HepG2 (cell line): Measurements from ENCODE around the gene ACP7. TPM values are rescaled to one million over a fixed set of nuclear protein-coding genes. Genes with fewer than 3 reads are reported as not detected.

ENCODE experiments used
- ATF1 ChIP-seq: IDR thresholded peaks from 2 replicates; pipeline ENCODE4 v1.6.1; 2016; ENCODE audit warnings: mild to moderate bottlenecking, control low read depth
- ATF5 ChIP-seq: sonication (generic); formaldehyde crosslinking; IDR thresholded peaks from 2 replicates; pipeline ENCODE4 v1.4.0; 2020; ENCODE audit warnings: mild to moderate bottlenecking, low read depth, missing genetic modification reagents
- ATF7 ChIP-seq, 2 experiments: fragments of 450-650 bp in 1 of 2; sonication (generic) in 1 of 2; formaldehyde crosslinking in 1 of 2; IDR thresholded peaks; 2 replicates each; pipeline versions ENCODE4 v1.4.0 to v1.6.1; 2016 to 2020; ENCODE audit warnings: antibody characterized with exemption in 1 of 2, mild to moderate bottlenecking in 1 of 2, missing genetic modification reagents in 1 of 2
- CHD4 ChIP-seq: fragments of 200-600 bp; sonication (generic); IDR thresholded peaks from 2 replicates; pipeline ENCODE4 v1.7.0; 2017; ENCODE audit warnings: mild to moderate bottlenecking, low read length, borderline replicate concordance
- CREBL2 ChIP-seq: sonication (generic); formaldehyde crosslinking; IDR thresholded peaks from 2 replicates; pipeline ENCODE4 v1.8.1; 2023; ENCODE audit warnings: missing genetic modification reagents, mild to moderate bottlenecking, borderline replicate concordance
- DBP ChIP-seq: sonication (generic); formaldehyde crosslinking; IDR thresholded peaks from 2 replicates; pipeline ENCODE4 v1.4.0; 2020; ENCODE audit warnings: missing genetic modification reagents; ENCODE audit errors: not compliant biosample characterization
- GABPA ChIP-seq, 2 experiments: IDR thresholded peaks; 2 replicates each; pipeline ENCODE4 v1.6.1; 2011 to 2016; ENCODE audit warnings: low read depth in 2 of 2, low read length in 1 of 2, missing biosample characterization in 1 of 2, missing genetic modification characterization in 1 of 2
- HDAC2 ChIP-seq: sonication (generic); formaldehyde crosslinking; IDR thresholded peaks from 2 replicates; pipeline ENCODE4 v1.4.0; 2020; ENCODE audit warnings: missing genetic modification reagents
- IRX3 ChIP-seq: sonication (generic); formaldehyde crosslinking; IDR thresholded peaks from 2 replicates; pipeline ENCODE4 v1.8.1; 2023; ENCODE audit warnings: mild to moderate bottlenecking, low read depth, missing genetic modification reagents, borderline replicate concordance
- KAT7 ChIP-seq: IDR thresholded peaks from 2 replicates; pipeline ENCODE4 v1.6.1; 2018; ENCODE audit warnings: borderline replicate concordance, missing compliant biosample characterization
- KDM1A ChIP-seq: IDR thresholded peaks from 2 replicates; pipeline ENCODE4 v1.6.1; 2016; ENCODE audit warnings: missing compliant biosample characterization
- MAFF ChIP-seq: IDR thresholded peaks from 2 replicates; pipeline ENCODE4 v1.6.1; 2011; ENCODE audit warnings: low read depth, low read length, improper control_type of control experiment
- MAFK ChIP-seq, 2 experiments: IDR thresholded peaks in 1 of 2; conservative IDR thresholded peaks in 1 of 2; 2 replicates each; pipeline ENCODE4 v1.6.1; 2011; ENCODE audit warnings: improper control_type of control experiment in 2 of 2, low read length in 2 of 2
- MAX ChIP-seq: IDR thresholded peaks from 2 replicates; pipeline ENCODE4 v1.6.1; 2012; ENCODE audit warnings: inconsistent platforms
- MLX ChIP-seq: IDR thresholded peaks from 2 replicates; pipeline ENCODE4 v1.6.1; 2016
- PAF1 ChIP-seq: IDR thresholded peaks from 2 replicates; pipeline ENCODE4 v1.6.1; 2016; ENCODE audit warnings: missing genetic modification reagents, missing compliant biosample characterization
- RCOR2 ChIP-seq: IDR thresholded peaks from 2 replicates; pipeline ENCODE4 v1.6.1; 2016; ENCODE audit warnings: missing biosample characterization, missing genetic modification reagents
- RNF219 ChIP-seq: sonication (generic); formaldehyde crosslinking; IDR thresholded peaks from 2 replicates; pipeline ENCODE4 v1.5.0; 2020; ENCODE audit warnings: mild to moderate bottlenecking, missing genetic modification reagents
- RORA ChIP-seq: sonication (generic); formaldehyde crosslinking; IDR thresholded peaks from 2 replicates; pipeline ENCODE4 v1.5.0; 2020; ENCODE audit warnings: mild to moderate bottlenecking, missing genetic modification reagents, moderate library complexity
- TOE1 ChIP-seq: sonication (generic); formaldehyde crosslinking; IDR thresholded peaks from 2 replicates; pipeline ENCODE4 v1.4.0; 2020; ENCODE audit warnings: mild to moderate bottlenecking, missing genetic modification reagents
- ZNF225 ChIP-seq: sonication (generic); formaldehyde crosslinking; IDR thresholded peaks from 2 replicates; pipeline ENCODE4 v1.4.0; 2020; ENCODE audit warnings: mild to moderate bottlenecking, missing genetic modification reagents
- ZNF557 ChIP-seq: sonication (generic); formaldehyde crosslinking; IDR thresholded peaks from 2 replicates; pipeline ENCODE4 v1.4.0; 2020; ENCODE audit warnings: missing genetic modification reagents
- ZNF629 ChIP-seq: sonication (generic); formaldehyde crosslinking; conservative IDR thresholded peaks from 2 replicates; pipeline ENCODE4 v1.5.0; 2020; ENCODE audit warnings: missing genetic modification reagents
- ZNF776 ChIP-seq: sonication (generic); formaldehyde crosslinking; IDR thresholded peaks from 2 replicates; pipeline ENCODE4 v1.4.0; 2020; ENCODE audit warnings: mild to moderate bottlenecking, missing genetic modification reagents
- ZSCAN5A ChIP-seq: sonication (generic); formaldehyde crosslinking; IDR thresholded peaks from 2 replicates; pipeline ENCODE4 v1.8.0; 2022; ENCODE audit warnings: mild to moderate bottlenecking, missing genetic modification reagents, borderline replicate concordance
- polyA plus RNA-seq, 8 experiments: library from polyadenylated mRNA; depleted of rRNA in 3 of 8; stranded (reverse) in 7 of 8; unstranded in 1 of 8; fragments of >200 nt; fragmentation: Illumina TruSeq in 4 of 8; extraction: Trizol in 4 of 8; gene quantifications; 2 replicates each; pipeline versions ENCODE4 v1.2.1 to v1.2.3, GENCODE V29; 2011 to 2016; ENCODE audit warnings: low read depth in 4 of 8, missing spikeins in 1 of 8, mixed read lengths in 1 of 8; ENCODE audit not compliant: insufficient read depth in 1 of 8
- total RNA-seq, 5 experiments: library from RNA; depleted of rRNA; stranded (reverse); fragments of >200 nt; fragmentation: Illumina TruSeq; extraction: Trizol; gene quantifications; 2 replicates each; pipeline ENCODE4 v1.2.3, GENCODE V29; 2016; ENCODE audit warnings: low read depth in 1 of 5

ACP7 gene
- total and polyA plus RNA-seq, 2 of the 13 experiments (the other 11 are each of a cell fraction or from before 2014, with no cell fraction given) = not detected

GRCh38 chr19:39125199-39125553, 41.0 kb downstream of the ACP7 start (continued):
- TF ChIP-seq ATF1 (CRISPR knock-in tag) = 0 out of 2 replicates have a peak, but pooled peaks have one; percentile 35
- TF ChIP-seq MAX = peak; percentile 13; the same call in 1 of the 2 replicates
- TF ChIP-seq ATF5 (CRISPR knock-in tag) = no peak
- peak; percentile 99 for TF ChIP-seq CHD4
- no peak for TF ChIP-seq PAF1 (CRISPR knock-in tag)
- TF ChIP-seq ZNF776 (CRISPR knock-in tag) = no peak
- TF ChIP-seq ZSCAN5A (CRISPR knock-in tag) = no peak
- TF ChIP-seq RORA (CRISPR knock-in tag) = no peak
- no peak for TF ChIP-seq IRX3 (CRISPR knock-in tag)
- TF ChIP-seq HDAC2 = no peak
- TF ChIP-seq RNF219 (CRISPR knock-in tag) = no peak
- 0 out of 4 replicates have a peak, but pooled peaks of 1 of the 2 experiments have one; percentile 18 for TF ChIP-seq MAFK (conservative IDR thresholded peaks at IDR 0.05 in 1 of 2, IDR thresholded peaks at IDR 0.05 in 1 of 2; ENCODE audit: low read length in 2 of 2)
- TF ChIP-seq ZNF629 (CRISPR knock-in tag) = peak; percentile 98
- TF ChIP-seq GABPA (IDR thresholded peaks at IDR 0.05; ENCODE audit: low read depth, low read length) = no peak
- TF ChIP-seq GABPA (CRISPR knock-in tag; IDR thresholded peaks at IDR 0.05; ENCODE audit: low read depth) = peak; percentile 1; the same call in 1 of the 2 replicates
- peak; percentile 61 for TF ChIP-seq RCOR2
- no peak for TF ChIP-seq ZNF225 (CRISPR knock-in tag)
- no peak for TF ChIP-seq ATF7 (IDR thresholded peaks at IDR 0.05)
- no peak for TF ChIP-seq ATF7 (CRISPR knock-in tag; IDR thresholded peaks at IDR 0.05)
- no peak for TF ChIP-seq DBP (CRISPR knock-in tag)
- TF ChIP-seq MAFF = peak; percentile 13; the same call in 1 of the 2 replicates
- TF ChIP-seq TOE1 (CRISPR knock-in tag) = no peak
- TF ChIP-seq ZNF557 (CRISPR knock-in tag) = no peak
- TF ChIP-seq KAT7 (CRISPR knock-in tag) = no peak
- TF ChIP-seq KDM1A = peak; percentile 84
- TF ChIP-seq CREBL2 (CRISPR knock-in tag) = no peak
- 0 out of 2 replicates have a peak, but pooled peaks have one; percentile 26 for TF ChIP-seq MLX (CRISPR knock-in tag)
- TF ChIP-seq, all 625 proteins: peak for 13
